ENCODE measurements around the gene DIDO1.

DIDO1 gene

DNA sequence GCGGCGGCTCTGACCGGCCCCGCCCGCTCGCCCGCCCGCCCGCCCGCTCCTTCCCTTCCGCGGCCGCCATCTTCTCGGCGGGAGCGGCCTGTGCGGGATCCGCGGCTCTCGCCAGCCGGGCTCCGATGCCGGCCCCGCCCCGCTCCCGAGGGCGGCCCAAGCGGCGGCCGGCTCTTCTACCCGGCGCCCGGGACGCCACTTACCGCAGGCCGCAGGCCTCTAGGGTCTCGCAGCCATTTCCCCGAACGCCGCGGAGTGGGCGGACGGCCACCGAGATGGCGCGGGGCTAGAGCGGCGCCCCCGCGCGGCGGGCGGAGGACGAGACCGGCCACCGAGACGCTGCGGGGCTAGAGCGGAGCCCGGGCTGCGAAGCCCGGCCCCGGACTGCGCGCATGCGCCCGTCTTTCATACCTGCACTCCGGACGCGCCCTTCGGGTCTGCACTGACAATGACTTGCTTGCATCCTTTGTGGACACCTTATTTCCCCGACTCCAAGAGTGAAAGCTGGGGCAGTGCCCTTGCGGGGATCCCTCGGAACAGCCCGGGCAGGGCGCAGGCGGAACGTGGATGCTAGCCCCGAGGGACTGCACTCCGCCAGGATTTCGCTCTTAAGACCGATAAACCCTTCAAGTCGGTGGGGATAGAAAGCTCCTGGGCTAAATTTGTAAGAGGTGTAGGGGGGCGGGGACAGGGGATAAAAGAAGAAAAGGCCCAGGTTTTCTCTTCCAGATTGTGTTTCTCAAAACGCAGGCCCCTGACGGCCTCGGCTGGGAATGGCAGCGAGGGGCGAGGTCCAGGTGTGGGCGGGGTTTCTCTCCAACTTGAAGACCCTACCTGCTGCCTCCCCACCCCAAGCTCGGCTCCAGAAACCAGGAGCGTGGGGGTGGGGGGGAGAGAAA is at the start of gene DIDO1:
Gene DIDO1 (minus strand): TSS at position 277 of the 899 bp plus-strand sequence.
- in situ Hi-C loops (cut with HindIII; ENCODE audit: low sequenced_read_pairs) = loop anchor here (25.0 kb wide), 1 partner anchor 286 kb away; the partner anchor contains the start of gene YTHDF1

DNA sequence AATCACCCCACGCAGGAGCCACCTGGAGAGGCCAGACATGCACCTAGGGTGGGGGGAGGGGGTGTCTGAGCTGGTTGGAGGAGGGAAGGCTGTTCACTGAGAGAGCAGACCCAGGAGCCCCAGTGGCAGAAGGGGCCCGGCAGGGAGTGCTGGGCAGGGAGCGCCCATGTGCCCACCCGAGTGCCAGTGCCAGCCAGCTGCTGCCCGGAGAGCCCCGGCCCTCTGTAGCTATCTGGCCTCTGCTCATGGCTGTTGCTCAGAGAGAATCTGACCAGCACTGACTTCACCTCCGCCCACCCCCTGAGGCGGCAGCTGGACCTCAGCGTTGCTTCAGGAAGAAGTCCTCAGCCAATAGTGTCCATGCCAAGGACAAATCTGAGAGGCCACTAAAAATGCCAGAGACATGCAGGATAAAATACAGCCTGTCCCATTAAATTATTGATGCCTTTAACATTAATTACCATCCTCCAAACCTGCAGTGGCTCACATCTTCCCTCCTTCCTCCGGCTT is 49.0 kb upstream of the DIDO1 start:
- in situ Hi-C loops (cut with HindIII; ENCODE audit: low sequenced_read_pairs) = no loop called here

DNA sequence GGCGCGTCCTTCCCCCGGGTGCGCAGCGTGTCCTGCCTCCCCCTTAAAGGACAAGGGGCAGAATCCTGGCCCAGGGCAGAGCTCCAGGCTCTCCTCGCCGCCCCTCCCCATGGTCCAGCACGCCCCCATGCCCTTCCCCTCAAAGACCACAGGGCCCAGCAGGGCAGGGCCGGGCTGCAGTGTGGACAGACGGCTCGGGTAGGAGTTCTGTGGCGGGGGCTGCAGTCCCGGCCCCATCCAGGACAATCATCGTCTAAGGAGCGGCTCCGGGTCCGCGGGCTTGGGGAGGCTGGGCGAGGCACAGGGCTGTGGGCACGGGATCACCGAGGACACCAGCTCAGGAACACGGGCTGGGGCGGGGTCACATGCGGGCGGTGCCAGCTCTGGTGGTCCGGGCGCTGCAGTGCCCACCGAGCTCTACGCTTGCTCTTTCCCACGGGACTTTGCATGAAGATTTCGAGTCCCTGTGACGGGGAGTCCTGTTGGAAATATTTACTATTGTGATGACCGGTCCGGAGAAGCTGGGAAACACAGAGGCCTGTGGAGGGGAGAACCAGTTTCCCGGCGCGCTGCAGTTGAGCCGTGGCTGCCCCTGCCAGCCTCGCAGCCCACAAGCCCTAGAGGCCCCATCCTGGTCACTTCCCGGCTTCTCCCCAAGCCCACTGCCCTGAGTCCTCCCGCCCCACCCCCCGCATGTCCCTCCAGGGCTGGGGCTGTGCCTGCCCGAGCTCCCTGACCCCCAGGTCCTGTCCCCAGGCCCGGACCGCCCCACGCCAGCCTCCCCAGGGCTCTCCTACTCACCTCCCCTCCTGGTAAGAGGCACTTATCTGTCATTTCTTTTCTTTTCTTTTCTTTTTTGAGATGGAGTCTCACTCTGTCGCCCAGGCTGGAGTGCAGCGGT is 46.8 kb upstream of the DIDO1 start:
- in situ Hi-C loops (cut with HindIII; ENCODE audit: low sequenced_read_pairs) = no loop called here

DNA sequence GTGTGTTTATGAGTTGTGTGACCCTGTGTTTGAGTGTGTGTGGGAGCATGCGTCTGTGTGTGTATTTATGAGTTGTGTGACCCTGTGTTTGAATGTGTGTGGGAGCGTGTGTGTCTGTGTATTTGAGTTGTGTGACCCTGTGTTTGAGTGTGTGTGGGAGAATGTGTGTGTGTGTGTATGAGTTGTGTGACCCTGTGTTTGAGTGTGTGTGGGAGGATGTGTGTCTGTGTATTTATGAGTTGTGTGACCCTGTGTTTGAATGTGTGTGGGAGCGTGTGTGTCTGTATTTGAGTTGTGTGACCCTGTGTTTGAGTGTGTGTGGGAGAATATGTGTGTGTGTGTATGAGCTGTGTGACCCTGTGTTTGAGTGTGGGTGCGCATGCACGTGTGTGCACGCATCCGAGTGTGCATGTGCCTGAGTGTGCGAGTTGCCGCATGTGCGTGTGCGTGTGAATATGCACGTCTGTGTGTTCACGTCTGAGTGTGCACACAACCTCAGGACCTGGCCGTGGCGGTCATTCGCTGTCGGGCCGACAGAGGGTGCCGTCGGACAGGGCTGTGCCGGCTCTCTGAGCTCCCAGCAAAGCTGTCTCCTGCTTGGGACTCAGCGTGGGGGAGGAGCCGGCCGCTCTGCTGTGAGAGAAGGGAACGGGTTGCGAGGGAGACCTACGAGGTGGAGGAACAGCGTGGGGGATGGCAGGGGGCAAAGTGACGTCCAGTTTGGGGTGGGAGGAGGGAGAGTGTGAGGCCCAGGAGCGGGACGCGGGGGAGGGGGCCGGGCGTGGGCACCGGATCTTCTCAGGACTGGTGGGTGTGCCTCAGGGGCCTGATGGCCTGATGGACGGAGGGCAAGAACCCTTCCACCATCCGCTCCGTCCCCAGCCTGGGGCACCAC is 45.9 kb upstream of the DIDO1 start:
- in situ Hi-C loops (cut with HindIII; ENCODE audit: low sequenced_read_pairs) = no loop called here

DNA sequence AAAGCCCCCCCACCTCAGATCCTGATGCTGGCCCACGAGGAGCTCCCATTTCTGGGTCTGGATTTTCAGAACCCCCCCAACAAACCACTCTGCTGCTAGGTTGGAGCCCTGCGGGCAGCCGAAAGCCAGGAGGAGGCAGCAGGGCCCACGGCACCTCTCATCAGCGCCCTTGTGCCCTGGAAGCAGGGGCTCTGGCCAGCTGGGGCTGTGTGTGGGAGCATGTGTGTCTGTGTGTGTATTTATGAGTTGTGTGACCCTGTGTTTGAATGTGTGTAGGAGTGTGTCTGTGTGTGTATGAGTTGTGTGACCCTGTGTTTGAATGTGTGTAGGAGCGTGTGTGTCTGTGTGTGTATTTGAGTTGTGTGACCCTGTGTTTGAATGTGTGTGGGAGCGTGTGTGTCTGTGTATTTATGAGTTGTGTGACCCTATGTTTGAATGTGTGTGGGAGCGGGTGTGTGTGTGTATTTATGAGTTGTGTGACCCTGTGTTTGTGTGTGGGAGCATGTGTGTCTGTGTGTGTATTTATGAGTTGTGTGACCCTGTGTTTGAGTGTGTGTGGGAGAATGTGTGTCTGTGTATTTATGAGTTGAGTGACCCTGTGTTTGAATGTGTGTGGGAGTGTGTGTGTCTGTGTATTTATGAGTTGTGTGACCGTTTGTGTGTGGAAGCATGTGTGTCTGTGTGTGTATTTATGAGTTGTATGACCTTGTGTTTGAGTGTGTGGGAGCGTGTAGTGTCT is 45.1 kb upstream of the DIDO1 start:
- in situ Hi-C loops (cut with HindIII; ENCODE audit: low sequenced_read_pairs) = no loop called here

DNA sequence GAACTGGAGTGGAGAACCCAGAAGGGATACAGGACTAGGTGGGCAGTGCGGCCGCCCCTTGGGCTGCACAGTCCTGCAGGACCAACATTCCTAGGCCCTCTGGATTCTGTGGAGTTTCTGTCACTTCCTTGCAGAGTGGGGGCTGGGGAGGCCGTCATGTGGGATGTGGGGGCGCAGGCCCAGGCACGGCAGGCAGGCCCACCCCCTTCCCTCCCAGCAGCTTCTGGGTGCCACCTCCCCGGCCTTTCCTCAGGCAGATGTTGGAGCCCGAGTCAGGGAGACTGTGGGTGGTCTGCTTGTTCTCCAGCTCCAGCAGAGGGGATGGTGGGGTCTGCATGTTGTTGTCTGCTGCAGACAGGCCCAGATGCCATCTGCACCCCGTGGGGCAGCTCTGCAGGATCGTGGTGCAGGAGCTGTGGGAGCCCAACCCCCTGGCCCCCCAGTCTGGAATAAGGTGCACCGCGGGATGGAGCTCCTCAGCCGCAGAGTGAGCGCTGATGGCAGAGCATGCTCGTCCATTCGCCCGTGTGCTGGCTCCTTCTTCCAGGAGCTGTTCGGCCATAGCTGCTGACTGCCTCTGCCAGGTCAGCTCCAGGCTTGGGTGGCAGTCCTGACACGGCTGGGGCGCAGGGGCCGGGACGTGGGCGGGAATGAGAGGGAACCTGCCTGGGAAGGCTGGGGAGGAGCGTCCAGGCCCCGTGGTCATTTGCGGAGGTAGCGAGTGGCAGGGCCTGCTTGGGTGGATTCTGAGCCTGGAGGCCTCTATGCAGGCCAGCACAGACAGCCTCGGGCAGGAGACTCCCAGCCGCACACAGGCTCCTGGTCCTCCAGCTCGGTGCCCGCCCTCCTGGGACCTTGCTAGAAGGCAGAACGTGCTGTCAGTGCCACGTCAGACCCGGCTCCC is 44.3 kb upstream of the DIDO1 start:
- in situ Hi-C loops (cut with HindIII; ENCODE audit: low sequenced_read_pairs) = no loop called here

DNA sequence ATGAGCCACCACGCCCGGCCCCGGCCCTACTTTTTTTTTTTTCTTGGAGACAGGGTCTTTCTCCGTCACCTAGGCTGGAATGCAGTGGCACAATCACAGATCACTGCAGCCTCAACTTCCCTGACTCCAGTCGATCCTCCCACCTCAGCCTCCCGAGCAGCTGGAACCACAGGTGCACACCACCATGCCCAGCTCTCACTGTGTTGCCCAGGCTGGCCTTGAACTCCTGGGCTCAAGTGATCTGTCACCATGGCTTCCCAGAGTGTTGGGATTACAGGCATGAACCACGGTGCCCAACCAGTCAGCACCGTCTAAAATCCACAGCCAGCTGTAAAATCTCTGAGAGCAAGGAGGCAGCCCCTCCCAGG is 43.6 kb upstream of the DIDO1 start:
- in situ Hi-C loops (cut with HindIII; ENCODE audit: low sequenced_read_pairs) = no loop called here

DNA sequence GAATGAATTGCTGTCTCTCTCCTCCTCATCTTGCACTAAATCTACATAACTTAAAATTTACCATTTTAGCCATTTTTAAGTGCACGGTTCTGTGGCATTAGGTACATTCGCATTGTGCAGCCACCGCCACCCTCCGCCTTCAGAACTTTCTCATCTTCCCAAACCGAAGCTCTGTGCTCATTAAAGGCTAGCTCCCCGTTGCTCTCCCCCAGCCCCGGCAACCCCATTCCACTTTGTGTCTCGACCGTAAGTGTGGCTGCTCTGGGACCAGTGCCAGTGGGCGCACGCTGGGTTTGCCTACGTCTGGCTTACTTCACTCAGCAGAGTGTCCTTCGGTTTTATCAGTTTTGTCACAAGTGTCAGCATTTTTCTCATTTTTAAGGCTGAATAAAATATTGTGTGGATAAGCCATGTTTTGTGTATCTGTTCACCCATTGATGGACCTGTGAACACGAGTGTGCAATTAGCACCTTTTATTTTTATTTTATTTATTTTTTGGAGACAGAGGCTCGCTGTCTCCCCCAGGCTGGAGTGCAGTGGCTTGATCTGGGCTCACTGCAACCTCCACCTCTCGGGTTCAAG is 43.0 kb upstream of the DIDO1 start:
- in situ Hi-C loops (cut with HindIII; ENCODE audit: low sequenced_read_pairs) = no loop called here

DNA sequence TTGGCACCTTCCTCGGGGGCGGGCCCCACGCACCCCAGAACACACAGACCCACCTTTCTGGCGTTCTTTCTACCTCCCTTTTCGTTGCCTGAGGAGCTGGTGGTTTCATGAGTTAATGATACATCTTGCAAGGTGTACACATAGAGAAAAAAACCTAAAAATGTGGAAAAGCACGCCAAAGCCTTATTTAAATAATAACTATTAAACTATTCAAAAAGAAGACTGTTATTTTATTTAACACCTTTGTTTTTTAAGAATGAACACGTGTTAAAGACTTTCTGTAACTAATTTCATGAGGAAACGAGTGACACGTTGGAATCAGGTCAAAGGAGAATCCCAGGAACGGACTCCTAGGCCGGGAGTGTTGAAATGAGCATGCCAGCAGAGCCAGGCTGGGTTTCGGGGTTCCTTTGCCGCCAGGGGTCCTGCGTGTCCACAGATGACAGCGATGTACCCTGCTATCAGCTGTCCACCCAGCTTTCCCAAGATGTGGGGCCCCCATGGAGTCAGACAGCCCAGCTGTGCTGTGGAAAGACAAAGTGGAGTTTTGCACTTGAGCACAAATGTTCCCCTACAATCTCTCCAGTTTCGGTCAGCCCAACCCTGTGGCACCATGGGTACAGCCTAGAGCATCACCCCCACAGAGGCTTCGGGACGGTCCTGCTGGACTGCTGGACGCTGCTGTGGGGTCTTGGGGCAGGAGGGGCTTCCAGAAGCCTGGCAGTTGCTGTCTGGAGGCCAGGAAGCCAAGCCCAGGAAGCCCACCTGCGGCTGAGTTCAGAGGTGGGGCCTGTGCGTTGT is 42.3 kb upstream of the DIDO1 start:
- in situ Hi-C loops (cut with HindIII; ENCODE audit: low sequenced_read_pairs) = no loop called here

DNA sequence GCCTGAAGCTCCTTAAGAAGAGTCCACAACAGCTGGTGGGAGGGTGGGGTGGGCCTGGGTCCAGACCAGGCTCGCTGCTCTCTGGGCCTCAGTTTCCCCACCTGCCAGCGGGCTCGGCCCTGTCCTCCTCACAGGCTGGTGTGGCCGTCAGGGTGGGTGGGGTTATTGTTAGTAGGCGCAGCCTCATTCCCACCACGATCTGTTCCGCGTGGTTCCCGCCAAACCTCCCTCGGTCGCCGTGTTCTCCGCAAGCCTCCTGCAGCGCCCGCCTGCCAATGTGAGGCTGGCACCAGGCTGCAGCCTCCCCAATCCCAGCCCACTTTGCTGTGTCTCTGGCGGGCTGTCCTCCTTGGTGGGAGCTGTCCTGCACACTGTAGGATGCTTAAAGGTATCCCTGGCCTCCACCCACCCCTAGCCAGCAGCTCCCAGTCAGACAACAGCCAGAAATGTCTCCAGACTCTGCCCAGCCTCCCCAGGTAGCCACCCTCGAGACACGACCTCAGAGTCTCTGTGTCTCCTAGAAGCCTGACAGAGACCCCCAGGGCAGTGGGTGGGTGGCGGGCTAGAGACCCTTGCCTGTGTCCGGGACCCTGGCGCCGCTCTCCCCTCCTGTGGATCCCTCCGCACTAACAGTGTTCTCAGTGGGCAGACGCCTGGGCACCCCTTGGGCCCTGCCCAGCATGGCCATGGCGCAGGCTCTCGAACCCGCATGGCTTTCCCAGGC is 41.5 kb upstream of the DIDO1 start:
- in situ Hi-C loops (cut with HindIII; ENCODE audit: low sequenced_read_pairs) = no loop called here

DNA sequence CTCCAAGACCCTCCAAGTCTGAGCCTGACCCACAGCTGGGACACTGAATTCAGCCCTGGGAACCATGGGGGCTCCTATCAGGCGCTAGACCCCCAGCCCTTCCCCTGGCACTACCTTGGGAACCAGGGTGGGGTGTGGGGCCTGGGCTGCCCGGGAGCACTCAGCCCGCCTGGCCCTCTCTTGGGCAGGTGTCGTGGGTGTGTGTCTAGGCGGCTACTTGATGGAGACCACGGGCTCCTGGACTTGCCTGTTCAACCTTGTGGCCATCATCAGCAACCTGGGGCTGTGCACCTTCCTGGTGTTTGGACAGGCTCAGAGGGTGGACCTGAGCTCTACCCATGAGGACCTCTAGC is 40.8 kb upstream of the DIDO1 start:
- in situ Hi-C loops (cut with HindIII; ENCODE audit: low sequenced_read_pairs) = no loop called here

DNA sequence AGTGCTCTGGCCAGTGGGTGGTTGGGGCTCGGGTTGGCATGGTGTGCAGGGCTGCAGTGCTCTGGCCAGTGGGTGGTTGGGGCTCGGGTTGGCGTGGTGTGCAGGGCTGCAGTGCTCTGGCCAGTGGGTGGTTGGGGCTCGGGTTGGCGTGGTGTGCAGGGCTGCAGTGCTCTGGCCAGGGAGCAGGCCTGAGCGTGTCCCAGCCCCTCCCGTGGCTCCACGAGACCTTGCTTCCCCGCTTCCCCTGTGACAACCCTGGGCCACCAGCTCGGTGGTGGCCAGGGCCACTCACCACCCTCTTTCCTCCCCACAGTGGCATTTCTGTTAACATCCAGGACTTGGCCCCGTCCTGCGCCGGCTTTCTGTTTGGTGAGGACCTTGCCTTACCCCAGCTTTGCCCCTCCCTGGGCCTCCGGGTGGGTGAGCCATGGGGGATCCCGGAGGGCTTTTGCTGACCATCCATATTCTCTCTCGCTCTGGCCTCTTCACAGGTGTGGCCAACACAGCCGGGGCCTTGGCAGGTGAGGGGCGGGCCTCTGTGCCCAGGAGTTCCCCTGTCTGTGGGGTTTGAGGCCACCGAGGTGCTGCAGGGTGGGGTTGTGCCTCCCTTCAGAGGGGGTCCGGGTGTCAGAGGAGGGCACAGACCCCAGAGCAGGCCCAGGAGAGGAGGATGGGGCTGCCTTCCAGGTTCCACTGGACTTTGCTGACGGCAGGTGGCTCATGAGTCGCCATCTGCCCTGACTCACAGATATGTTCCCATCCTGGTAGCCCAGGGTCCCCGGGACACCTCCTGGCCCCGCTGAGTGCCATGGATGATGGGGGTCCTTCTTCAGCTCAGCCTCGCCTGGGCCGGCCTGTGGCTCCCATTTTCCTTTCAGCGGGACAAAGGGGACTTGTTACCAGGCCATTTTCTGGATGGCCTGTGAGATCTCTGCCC is 40.2 kb upstream of the DIDO1 start:
- in situ Hi-C loops (cut with HindIII; ENCODE audit: low sequenced_read_pairs) = no loop called here

DNA sequence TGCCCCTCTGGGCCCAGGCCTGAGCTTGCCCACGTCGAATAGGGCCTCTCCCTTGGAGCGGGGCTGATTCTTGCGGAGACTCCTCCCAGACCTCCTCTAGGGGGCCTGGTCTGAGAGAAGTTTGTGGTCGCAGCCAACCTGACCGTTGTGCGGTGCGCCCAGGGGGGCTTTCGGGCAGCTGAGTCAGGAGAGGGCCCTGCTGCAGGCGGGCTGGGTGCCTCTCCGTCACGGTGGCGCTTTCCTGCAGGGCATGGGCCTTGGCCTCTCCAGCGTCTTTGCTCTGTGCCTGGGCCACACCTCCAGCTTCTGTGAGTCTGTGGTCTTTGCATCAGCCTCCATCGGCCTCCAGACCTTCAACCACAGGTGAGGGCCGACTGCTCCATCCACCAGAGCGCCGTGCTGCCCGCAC is 39.1 kb upstream of the DIDO1 start:
- in situ Hi-C loops (cut with HindIII; ENCODE audit: low sequenced_read_pairs) = no loop called here

DNA sequence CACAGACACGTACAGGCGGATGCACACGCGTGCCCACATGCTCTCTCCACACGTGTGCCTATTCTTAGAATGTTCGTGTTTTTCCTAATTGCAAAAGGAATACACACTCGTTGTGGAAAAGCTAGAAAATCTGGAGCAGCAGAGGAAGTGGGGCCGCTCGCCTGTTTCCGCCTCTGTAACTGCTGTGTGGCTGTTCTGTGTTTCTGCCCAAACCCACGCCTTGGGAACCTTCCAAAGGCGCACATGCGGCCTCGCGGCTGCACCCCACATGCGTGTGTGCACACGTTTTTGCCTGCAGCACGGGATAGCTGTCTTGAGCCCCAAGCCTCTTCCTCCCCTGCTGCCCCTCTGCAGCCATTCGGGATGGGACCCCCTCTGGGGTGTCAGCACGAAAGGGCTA is 38.4 kb upstream of the DIDO1 start:
- in situ Hi-C loops (cut with HindIII; ENCODE audit: low sequenced_read_pairs) = no loop called here

DNA sequence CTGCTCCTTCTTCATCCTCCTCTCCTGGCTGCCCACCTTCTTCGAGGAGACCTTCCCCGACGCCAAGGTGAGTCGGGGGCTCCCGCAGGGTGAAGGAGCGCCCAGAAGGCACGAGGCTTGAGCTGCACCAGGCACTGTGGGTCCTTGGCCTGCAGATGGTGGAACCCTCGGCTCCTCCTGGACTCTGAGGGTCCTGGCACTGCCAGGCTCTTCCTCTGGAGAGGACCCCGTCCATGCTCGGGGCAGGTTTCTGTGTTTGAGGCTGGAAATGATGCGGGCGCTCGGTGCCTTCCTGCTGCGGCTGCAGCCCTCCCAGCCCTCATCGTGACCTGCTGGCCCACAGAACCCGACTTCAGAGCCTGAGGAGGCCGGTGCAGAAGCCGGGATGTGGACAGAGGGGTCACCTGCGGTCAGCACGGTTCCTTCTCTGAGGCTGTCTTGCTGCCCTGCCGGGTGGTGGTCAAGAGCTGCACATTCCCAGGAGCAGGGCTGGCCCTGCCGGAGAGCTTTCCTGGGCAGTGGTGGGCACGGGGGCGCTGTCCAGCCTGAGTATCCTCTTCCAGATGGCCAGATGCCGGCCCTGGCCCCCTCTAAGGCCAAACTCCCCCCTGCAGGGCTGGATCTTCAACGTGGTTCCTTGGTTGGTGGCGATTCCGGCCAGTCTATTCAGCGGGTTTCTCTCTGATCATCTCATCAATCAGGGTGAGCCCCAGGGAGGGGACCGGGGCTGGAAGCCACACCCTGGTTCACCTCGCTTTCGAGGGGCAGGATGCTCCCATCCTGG is 37.5 kb upstream of the DIDO1 start:
- in situ Hi-C loops (cut with HindIII; ENCODE audit: low sequenced_read_pairs) = no loop called here

All from endothelial cell of hepatic sinusoid (primary cell).